Activated naive CD4-positive, alpha-beta T cell treated with anti-CD3 and anti-CD28 coated beads, Interleukin-2, amount 50 U/mL, for 16 hours (primary cell): Measurements from ENCODE around the gene ZMYM3.
A peak's percentile ranks its signal among the peaks of the same experiment; 100 is the strongest.
"Not testable (repeated sequence)": the region's sequence is repeated elsewhere in the genome, so short reads cannot be mapped to it uniquely, and the experiment has no call there.

Source experiments
- DNase-seq: peaks from one replicate; pipeline ENCODE4 v3.0.0-alpha.2; 2020

The ZMYM3 gene

GRCh38 chrX:71254092-71254963, at the start of gene ZMYM3:
TSS of gene ZMYM3 (minus strand) at chrX:71254140. CDS start at chrX:71253255, 885 bp downstream.
- DNase-seq, result peak; percentile 81

GRCh38 chrX:71302461-71303213, 48.7 kb upstream of the ZMYM3 start:
- DNase-seq, result no peak

GRCh38 chrX:71301195-71301924, 47.4 kb upstream of the ZMYM3 start, which contains the start of gene ITGB1BP2:
TSS of gene ITGB1BP2 (plus strand) at chrX:71301750. CDS start at chrX:71301807, 57 bp downstream.
- DNase-seq, result no peak

GRCh38 chrX:71300495-71300894, 46.6 kb upstream of the ZMYM3 start:
- not testable (repeated sequence) for DNase-seq

GRCh38 chrX:71300064-71300463, 46.1 kb upstream of the ZMYM3 start:
- DNase-seq, result not testable (repeated sequence)

- DNase-seq, result no peak
Observed at GRCh38 chrX:71298119-71298518, 44.2 kb upstream of the ZMYM3 start.

- DNase-seq, result no peak
Observed at GRCh38 chrX:71296806-71297205, 42.9 kb upstream of the ZMYM3 start.

- DNase-seq, result no peak
Observed at GRCh38 chrX:71292669-71293365, 38.9 kb upstream of the ZMYM3 start.

- DNase-seq, result no peak
Observed at GRCh38 chrX:71291381-71291780, 37.4 kb upstream of the ZMYM3 start.

GRCh38 chrX:71285929-71286328, 32.0 kb upstream of the ZMYM3 start:
- no peak for DNase-seq

GRCh38 chrX:71283403-71284143, 29.6 kb upstream of the ZMYM3 start, which contains the start of gene NONO:
TSS of gene NONO (plus strand) at chrX:71283635. CDS start at chrX:71290638, 7,003 bp downstream.
- peak; percentile 78 for DNase-seq

- peak; percentile 56 for DNase-seq
Observed at GRCh38 chrX:71282514-71283402, 28.8 kb upstream of the ZMYM3 start.

GRCh38 chrX:71281300-71281699, 27.4 kb upstream of the ZMYM3 start:
- DNase-seq, result not testable (repeated sequence)

- not testable (repeated sequence) for DNase-seq
Observed at GRCh38 chrX:71272313-71272712, 18.4 kb upstream of the ZMYM3 start.

GRCh38 chrX:71269801-71270395, 16.0 kb upstream of the ZMYM3 start:
- DNase-seq, result no peak

GRCh38 chrX:71268624-71269023, 14.7 kb upstream of the ZMYM3 start:
- not testable (repeated sequence) for DNase-seq

- no peak for DNase-seq
Observed at GRCh38 chrX:71256856-71257255, 2.9 kb upstream of the ZMYM3 start.

GRCh38 chrX:71256051-71256450, 2.1 kb upstream of the ZMYM3 start:
- no peak for DNase-seq

GRCh38 chrX:71253253-71254091, 468 bp downstream of the ZMYM3 start:
- peak; percentile 21 for DNase-seq
